ENCODE measurements around the gene RGS9BP.
"Not testable (repeated sequence)": the region's sequence is repeated elsewhere in the genome, so short reads cannot be mapped to it uniquely, and the experiment has no call there.

Gene RGS9BP

GRCh38 chr19:32671883-32672593 lies 3.6 kb upstream of the RGS9BP start:
- peak; percentile 35 for DNase-seq (ENCODE audit: low read depth)

GRCh38 chr19:32672841-32673240 lies 2.8 kb upstream of the RGS9BP start:
- no peak for DNase-seq (ENCODE audit: low read depth)

- DNase-seq (ENCODE audit: low read depth): no peak
Observed at GRCh38 chr19:32673573-32673972, 2.1 kb upstream of the RGS9BP start.

- DNase-seq (ENCODE audit: low read depth): no peak
Observed at GRCh38 chr19:32674153-32674930, 1.3 kb upstream of the RGS9BP start.

- peak; percentile 94 for DNase-seq (ENCODE audit: low read depth)
Observed at GRCh38 chr19:32674931-32675719, 523 bp upstream of the RGS9BP start, which contains the start of gene ANKRD27. Gene ANKRD27, minus strand, starts transcription at chr19:32675180. Its CDS starts 16,165 bp downstream, at chr19:32659015.

- no peak for DNase-seq (ENCODE audit: low read depth)
Observed at GRCh38 chr19:32676186-32676894, 692 bp downstream of the RGS9BP start.

- DNase-seq (ENCODE audit: low read depth): no peak
Observed at GRCh38 chr19:32676895-32677359, 1.3 kb downstream of the RGS9BP start.

- peak; percentile 93 for DNase-seq (ENCODE audit: low read depth)
Observed at GRCh38 chr19:32677657-32678056, 2.0 kb downstream of the RGS9BP start.

- DNase-seq (ENCODE audit: low read depth): no peak
Observed at GRCh38 chr19:32680986-32681385, 5.3 kb downstream of the RGS9BP start.

- DNase-seq (ENCODE audit: low read depth): no peak
Observed at GRCh38 chr19:32682317-32682716, 6.7 kb downstream of the RGS9BP start.

- DNase-seq (ENCODE audit: low read depth): no peak
Observed at GRCh38 chr19:32686847-32687475, 11.3 kb downstream of the RGS9BP start.

GRCh38 chr19:32687681-32688080 lies 12.0 kb downstream of the RGS9BP start:
- no peak for DNase-seq (ENCODE audit: low read depth)

- no peak for DNase-seq (ENCODE audit: low read depth)
Observed at GRCh38 chr19:32688311-32688710, 12.7 kb downstream of the RGS9BP start.

- peak; percentile 53 for DNase-seq (ENCODE audit: low read depth)
Observed at GRCh38 chr19:32691291-32691951, 15.8 kb downstream of the RGS9BP start, which contains the start of gene NUDT19. Gene NUDT19, plus strand, starts transcription at chr19:32691821. Its CDS starts 140 bp downstream, at chr19:32691961.

GRCh38 chr19:32691952-32692726 lies 16.5 kb downstream of the RGS9BP start:
- DNase-seq (ENCODE audit: low read depth): peak; percentile 71

- DNase-seq (ENCODE audit: low read depth): no peak
Observed at GRCh38 chr19:32692727-32693061, 17.0 kb downstream of the RGS9BP start.

GRCh38 chr19:32693151-32694108 lies 17.8 kb downstream of the RGS9BP start:
- not testable (repeated sequence) for DNase-seq (ENCODE audit: low read depth)

GRCh38 chr19:32694316-32694715 lies 18.7 kb downstream of the RGS9BP start:
- not testable (repeated sequence) for DNase-seq (ENCODE audit: low read depth)

GRCh38 chr19:32694851-32695250 lies 19.2 kb downstream of the RGS9BP start:
- DNase-seq (ENCODE audit: low read depth): not testable (repeated sequence)
